Activated gamma-delta T cell treated with anti-CD3 and anti-CD28 coated beads, Interleukin-2, amount 50 U/mL, for 16 hours (primary cell): ENCODE measurements around the gene MPZL3.
A peak's percentile ranks its signal among the peaks of the same experiment; 100 is the strongest.
"Not testable (repeated sequence)": the region's sequence is repeated elsewhere in the genome, so short reads cannot be mapped to it uniquely, and the experiment has no call there.

ENCODE experiments used
- DNase-seq: peaks from one replicate; pipeline ENCODE4 v3.0.0-alpha.2; 2020; ENCODE audit warnings: low read depth

The MPZL3 gene

DNA sequence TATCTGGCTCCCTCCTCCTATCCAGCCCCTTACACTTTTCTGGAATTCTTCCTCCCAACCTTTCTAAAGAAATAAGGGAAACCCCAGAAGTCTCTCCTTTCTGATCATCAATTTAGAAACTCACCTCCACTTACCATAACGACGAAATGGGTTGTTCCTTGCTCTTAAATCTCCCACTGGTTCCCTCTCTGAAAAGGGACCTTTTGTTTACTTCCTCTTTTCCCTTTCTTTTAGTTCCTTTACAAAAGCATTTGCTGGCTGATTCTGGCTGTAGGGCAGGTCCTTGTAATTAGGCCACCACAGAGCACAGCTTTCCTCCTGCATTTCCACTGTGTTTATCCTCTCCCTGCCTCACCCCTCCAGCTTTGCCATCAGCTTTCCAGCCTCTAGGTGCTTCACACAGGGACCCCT lies 39.4 kb downstream of the MPZL3 start:
- DNase-seq: no peak

- no peak for DNase-seq
These were observed 39.9 kb downstream of the MPZL3 start for GRCh38 chr11:118212131-118212725.

GRCh38 chr11:118211006-118211405 lies 41.2 kb downstream of the MPZL3 start:
- DNase-seq: no peak

DNA sequence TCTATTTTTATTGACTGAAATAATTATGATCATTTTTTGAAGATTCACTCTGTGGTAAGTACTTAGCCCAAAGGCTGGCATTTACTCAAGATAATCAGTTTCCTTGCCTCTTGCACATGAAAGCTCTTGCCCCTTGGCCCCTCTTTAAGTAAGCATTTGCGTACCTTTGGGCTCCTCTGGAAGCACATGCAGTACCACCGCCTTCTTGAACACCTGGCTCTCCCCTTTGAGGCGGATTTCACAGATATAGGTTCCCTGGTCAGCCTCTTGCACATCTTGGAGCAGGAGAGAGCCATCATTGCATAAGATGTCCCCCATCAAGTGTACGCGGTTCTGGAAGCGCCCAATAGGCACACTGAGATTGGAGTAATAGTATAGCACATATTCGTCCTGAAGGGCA lies 41.8 kb downstream of the MPZL3 start:
- DNase-seq: no peak

DNA sequence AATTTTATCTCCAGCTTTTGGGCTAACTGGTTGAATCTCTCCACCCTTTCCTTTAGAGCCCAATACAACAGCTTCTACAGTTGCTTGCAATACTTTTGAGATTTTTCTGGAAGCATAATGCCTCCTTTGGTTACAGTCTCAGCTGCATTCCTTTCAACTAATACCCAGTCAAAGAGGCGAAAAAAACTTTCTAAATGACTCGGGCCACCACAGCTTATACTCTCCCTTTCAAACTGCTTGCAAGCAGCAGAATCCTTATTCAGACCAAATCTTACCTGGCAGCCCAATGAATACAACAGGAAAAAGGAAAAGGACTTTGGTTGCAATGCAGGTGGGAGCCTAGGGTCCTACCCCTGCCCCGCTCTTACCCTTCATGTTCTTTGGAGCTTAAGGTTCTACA lies 43.1 kb downstream of the MPZL3 start:
- DNase-seq: no peak

DNA sequence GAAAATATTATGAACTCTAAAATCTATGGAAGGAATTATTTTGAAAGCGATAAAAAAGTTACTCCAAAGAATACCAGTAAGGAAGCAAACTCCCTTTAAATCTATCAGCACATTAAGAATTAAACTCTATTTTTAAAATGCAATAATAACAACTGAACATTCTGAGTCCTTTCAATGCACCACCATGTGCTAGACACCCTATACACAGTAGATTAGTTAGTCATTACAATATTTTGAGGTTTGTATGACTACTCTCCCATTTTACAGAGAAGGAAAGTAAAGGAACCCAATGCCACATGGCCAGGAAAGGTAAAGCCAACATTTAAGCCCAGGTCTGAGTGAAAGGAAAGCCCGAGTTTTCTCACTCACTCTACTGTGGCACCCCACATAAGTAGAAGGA lies 45.1 kb downstream of the MPZL3 start:
- no peak for DNase-seq

DNA sequence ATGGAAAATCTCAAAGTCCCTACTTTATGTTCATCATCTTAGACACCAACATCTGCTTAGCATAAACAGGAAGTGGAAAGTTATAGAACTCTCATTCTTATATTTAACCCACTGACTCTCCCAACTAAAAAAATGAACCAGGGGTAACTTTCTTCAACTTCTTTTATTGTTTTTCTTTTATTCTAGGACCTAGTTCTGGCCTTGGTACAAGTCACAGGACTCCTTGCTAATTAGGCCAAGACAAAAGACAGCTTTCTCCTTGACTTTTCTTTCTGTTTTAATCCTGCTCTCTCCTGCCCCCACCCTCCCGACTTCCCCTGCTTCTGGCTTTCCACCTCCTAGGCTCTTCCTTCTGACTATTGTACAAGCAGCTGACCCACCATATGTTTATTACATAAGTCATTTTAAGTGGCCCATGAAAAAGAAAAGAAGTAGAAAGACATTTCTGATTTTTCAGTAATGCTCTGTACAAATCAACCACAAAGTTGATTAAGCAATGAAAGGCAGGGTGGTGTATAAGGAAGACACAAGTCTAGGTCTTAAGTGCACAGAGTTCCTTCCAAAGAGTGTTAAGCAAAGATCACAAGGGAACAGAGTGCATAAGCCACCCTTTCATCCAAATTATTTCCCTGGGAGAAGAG lies 45.7 kb downstream of the MPZL3 start:
- DNase-seq: no peak

DNA sequence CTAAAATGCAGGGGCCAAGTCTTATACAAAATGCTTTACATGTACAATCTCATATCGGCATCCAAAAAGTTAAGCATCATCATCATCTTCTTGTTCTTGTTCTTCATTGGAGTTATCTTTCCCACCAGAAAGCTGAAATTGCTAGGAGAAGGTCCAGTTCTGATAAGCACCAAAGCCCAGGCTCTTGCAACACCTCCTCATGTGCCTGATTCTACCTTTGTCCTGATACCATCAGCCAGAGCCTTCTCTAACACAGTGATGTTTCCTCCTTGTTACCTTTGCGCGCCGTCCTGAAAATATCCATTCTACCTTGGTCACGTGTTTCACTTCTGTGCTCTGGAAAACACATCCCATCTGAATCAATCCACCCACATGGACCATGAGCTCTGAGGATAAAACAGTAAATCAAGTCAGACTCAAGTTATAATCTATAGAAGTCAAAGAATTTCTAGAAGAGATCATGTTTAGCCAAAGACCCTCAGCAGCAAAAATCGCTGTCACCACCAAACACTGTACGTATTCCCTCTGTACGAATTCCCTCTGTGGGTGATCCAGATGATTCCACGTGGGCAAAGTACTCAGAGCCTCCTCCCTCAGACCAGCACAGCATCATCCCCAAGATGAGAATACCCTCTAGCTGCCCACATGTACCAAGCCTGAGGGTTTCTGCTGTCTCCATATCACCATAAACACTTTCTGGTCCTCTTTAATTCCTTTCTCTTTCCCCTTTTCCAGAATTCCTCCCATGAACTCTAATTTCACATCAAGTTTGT lies 46.4 kb downstream of the MPZL3 start:
- no peak for DNase-seq

- DNase-seq: peak; percentile 45
These were observed 49.4 kb downstream of the MPZL3 start for GRCh38 chr11:118202599-118203422.

- DNase-seq: no peak
These were observed 50.2 kb downstream of the MPZL3 start for GRCh38 chr11:118201966-118202365.

DNA sequence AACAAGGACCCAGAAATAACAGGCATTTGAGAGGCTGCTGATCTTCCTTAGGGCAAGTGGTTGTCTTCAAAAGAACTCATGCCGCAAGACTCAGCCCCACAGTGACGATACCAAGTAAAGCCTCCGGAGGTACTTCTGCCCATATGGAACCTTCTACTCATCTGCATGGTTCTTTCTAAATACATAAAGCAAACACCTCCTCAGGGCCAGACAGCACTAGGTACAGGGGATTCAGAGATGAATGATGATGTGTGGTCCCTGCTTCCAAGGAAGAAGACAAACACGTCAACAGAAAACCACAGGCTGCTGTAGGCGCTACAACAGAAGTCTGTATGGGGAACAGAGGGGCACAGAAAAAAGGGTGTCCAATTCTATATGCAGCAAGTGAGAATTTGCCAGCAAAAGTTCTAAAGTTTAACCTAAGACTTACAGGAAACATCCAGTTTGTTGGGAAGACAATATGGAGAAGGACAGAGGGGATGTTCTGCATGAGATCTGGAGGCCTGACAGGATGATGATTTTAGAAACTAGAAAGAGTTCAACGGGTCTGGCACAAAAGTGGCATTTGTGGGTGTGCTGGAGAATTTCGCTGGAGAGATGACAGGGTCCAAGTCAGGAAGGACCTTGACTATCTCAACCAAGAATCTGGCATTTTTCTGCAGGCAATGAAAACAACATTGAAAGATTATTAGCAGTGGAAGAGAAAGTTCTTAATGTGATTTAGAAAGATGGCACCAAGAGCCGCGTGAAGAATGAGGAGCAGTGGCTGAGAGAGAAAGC lies 51.1 kb downstream of the MPZL3 start:
- DNase-seq: peak; percentile 31

- no peak for DNase-seq
These were observed 51.7 kb downstream of the MPZL3 start for GRCh38 chr11:118200497-118200896.

GRCh38 chr11:118199135-118199534 lies 53.0 kb downstream of the MPZL3 start:
- DNase-seq: no peak

DNA sequence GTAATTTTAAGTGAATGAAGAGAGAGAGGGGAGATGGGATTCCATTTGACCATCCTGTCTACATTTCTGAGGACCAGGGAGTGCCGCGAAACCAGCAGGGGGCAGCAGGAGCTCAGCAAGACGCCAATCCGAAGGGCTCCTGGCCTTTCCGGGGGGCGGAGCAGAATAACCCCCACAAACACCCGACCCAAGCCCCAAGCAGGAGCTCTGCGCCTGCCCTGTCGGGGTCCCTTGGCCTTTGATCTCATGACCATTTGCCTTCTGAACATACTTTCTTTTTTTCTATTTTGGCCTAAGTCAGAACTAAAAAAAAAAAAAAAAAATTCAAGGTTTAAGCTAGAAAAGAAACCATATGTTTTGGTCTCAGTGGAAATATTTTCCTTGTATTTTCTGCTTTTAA lies 53.8 kb downstream of the MPZL3 start:
- DNase-seq: peak; percentile 74

DNA sequence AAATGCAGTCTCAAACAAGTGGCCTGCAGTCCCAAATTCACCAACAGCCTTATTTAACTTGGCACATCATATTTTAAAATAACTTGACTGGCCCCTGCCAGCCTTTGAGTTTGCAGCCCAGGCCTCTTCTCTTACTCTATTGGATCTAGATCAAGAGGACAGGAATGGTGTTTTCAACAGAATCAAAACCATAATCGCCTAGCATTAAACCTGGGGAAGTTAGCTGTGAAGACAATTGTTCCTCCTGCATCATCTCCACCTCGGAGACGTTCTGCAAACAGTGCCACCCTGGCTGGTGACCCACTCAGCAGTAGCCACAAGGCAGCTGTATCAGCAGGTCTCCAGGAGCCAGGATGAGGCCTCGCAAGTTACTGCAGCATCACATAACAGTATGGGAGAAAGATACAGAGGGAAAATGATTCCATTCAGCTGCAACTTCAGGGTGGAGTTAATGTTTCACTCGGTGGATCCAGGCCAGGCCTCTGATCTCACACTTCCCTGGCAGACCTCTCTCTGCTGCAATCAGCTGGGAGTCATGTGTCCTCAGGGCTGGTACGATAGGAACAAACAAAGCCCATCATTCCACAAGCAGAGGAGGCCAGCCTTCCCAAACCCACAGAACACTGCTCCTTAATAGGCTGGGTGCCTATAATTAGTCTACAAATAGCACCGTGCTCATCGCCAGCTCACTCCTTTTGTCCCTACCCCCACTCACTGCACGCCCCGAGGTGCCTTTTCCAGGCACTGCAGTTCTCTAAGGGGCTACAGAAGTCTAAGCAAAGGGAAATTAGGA lies 57.1 kb downstream of the MPZL3 start:
- DNase-seq: no peak

DNA sequence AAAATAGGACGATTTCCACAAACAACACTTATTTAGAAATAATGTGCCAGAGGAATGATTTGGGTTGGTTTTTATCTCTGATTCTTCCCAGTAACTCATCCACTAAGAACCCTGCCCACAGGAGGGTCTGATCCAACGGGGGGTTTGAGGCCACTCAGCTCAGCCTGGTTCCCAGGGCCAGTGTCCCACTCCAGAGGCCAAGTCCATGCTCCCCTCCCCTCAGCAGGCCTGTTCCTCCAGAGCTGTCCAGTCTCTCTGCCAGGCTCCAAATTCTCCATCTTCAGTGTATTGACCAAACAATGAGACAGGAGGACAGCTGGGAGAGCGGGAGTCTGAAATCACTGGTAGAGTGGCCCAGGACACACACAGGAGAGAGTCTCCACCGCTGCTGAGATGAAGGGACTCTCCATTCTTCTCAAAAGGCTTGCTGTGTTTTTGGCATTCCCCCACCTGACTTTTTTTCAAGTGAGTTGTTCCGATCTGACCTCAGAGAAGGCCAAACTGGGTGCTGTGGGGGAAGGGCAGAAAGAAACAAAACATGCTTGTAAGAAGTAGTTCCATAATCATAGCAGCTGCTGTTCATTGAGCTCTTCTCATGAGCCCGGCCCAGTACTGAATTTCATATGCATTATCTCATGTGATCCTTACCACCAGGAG lies 58.1 kb downstream of the MPZL3 start:
- DNase-seq: no peak

- DNase-seq: not testable (repeated sequence)
These were observed 59.3 kb downstream of the MPZL3 start for GRCh38 chr11:118192817-118193216.

DNA sequence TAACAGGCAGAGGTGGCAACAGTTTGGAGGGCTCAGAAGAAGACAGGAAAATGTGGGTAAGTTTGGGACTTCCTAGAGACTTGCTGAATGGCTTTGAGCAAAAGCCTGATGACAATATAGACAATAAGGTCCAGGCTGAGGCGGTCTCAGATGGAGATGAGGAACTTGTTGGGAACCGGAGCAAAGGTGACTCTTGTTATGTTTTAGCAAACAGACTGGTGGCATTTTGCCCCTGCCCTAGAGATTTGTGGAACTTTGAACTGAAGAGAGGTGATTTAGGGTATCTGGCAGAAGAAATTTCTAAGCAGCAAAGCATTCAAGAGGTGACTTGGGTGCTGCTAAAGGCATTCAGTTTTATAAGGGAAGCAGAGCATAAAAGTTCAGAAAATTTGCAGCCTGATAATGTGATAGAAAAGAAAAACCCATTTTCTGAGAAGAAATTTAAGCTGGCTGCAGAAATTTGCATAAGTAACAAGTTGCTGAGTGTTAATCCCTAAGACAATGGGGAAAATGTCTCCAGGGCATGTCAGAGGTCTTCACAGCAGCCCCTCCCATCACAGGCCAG lies 61.1 kb downstream of the MPZL3 start:
- not testable (repeated sequence) for DNase-seq

GRCh38 chr11:118186346-118187107 lies 65.6 kb downstream of the MPZL3 start:
- DNase-seq: no peak
